WTC11 (cell line): ENCODE measurements around the gene FHIT. TPM values are rescaled to one million over a fixed set of nuclear protein-coding genes. Genes with fewer than 3 reads are reported as not detected.

Source experiments
- ATAC-seq: fragments of 200-7000 bp; cut with Tn5 transposase; 2 replicates; pipeline ENCODE4 v1.10.0; 2021; ENCODE audit warnings: mild to moderate bottlenecking, moderate library complexity
- CTCF ChIA-PET: fragments of 300-600 bp; sonication (Branson Sonifier 250); formaldehyde crosslinking; loops from one replicate; lab custom pipeline; 2021; ENCODE audit warnings: antibody characterized with exemption; lab: Charles Lee
- POLR2A ChIA-PET: fragments of 350-600 bp; sonication (Branson Sonifier 250); formaldehyde crosslinking; loops from one replicate; lab custom pipeline; 2021; ENCODE audit warnings: antibody characterized with exemption; lab: Charles Lee
- DNase-seq: peaks from one replicate; pipeline ENCODE4 v3.0.0; 2021; ENCODE audit warnings: low spot score
- H3K27ac Mint-ChIP-seq: 2 replicates; pipeline ENCODE4 v1.8.0; 2021; ENCODE audit warnings: mixed read lengths
- H3K27me3 Mint-ChIP-seq: 2 replicates; pipeline ENCODE4 v1.8.0; 2021; ENCODE audit warnings: low read depth, mild to moderate bottlenecking, moderate library complexity, mixed read lengths
- H3K36me3 Mint-ChIP-seq: 2 replicates; pipeline ENCODE4 v1.8.0; 2021; ENCODE audit warnings: mixed read lengths
- H3K4me1 Mint-ChIP-seq: 2 replicates; pipeline ENCODE4 v1.8.0; 2022; ENCODE audit warnings: mixed read lengths
- H3K4me3 Mint-ChIP-seq: 2 replicates; pipeline ENCODE4 v1.8.0; 2021; ENCODE audit warnings: mild to moderate bottlenecking, moderate library complexity, mixed read lengths
- H3K9me3 Mint-ChIP-seq: 2 replicates; pipeline ENCODE4 v1.8.0; 2021; ENCODE audit warnings: mixed read lengths
- AFF4 ChIP-seq: sonication (generic); formaldehyde crosslinking; IDR thresholded peaks from 2 replicates; pipeline ENCODE4 v1.8.1; 2023; ENCODE audit warnings: mild to moderate bottlenecking, missing genetic modification reagents, borderline replicate concordance
- ATF1 ChIP-seq: sonication (generic); formaldehyde crosslinking; IDR thresholded peaks from 2 replicates; pipeline ENCODE4 v1.8.1; 2023; ENCODE audit warnings: mild to moderate bottlenecking, moderate library complexity, missing genetic modification reagents
- CREB1 ChIP-seq: sonication (generic); formaldehyde crosslinking; IDR thresholded peaks from 2 replicates; pipeline ENCODE4 v1.8.0; 2023; ENCODE audit warnings: mild to moderate bottlenecking, missing genetic modification reagents
- ERG ChIP-seq: fragments of 250-450 bp; sonication (Bioruptor Pico); IDR thresholded peaks from 2 replicates; pipeline ENCODE4 v1.8.0; 2021; ENCODE audit warnings: mild to moderate bottlenecking
- JAZF1 ChIP-seq: fragments of 250-450 bp; sonication (Bioruptor Pico); IDR thresholded peaks from 2 replicates; pipeline ENCODE4 v1.9.0; 2021; ENCODE audit warnings: moderate library complexity, mild to moderate bottlenecking, inconsistent platforms
- MXD4 ChIP-seq: fragments of 250-450 bp; sonication (Bioruptor Pico); IDR thresholded peaks from 2 replicates; pipeline ENCODE4 v1.8.0; 2021; ENCODE audit warnings: mild to moderate bottlenecking, moderate library complexity, borderline replicate concordance
- RORB ChIP-seq: fragments of 250-450 bp; sonication (Bioruptor Pico); IDR thresholded peaks from 2 replicates; pipeline ENCODE4 v1.9.0; 2021; ENCODE audit warnings: mild to moderate bottlenecking
- SMAD4 ChIP-seq: sonication (generic); formaldehyde crosslinking; IDR thresholded peaks from 2 replicates; pipeline ENCODE4 v1.8.0; 2022; ENCODE audit warnings: mild to moderate bottlenecking, missing genetic modification reagents
- SOX15 ChIP-seq: fragments of 250-450 bp; sonication (Bioruptor Pico); IDR thresholded peaks from 2 replicates; pipeline ENCODE4 v1.9.0; 2021; ENCODE audit warnings: mild to moderate bottlenecking
- SP1 ChIP-seq: sonication (generic); formaldehyde crosslinking; conservative IDR thresholded peaks from 2 replicates; pipeline ENCODE4 v1.8.1; 2022; ENCODE audit warnings: missing genetic modification reagents
- STAT6 ChIP-seq: sonication (generic); formaldehyde crosslinking; conservative IDR thresholded peaks from 2 replicates; pipeline ENCODE4 v1.8.1; 2023; ENCODE audit warnings: mild to moderate bottlenecking, low read depth, missing genetic modification reagents, moderate library complexity
- TEAD1 ChIP-seq: sonication (generic); formaldehyde crosslinking; IDR thresholded peaks from 2 replicates; pipeline ENCODE4 v1.8.0; 2022; ENCODE audit warnings: mild to moderate bottlenecking, missing genetic modification reagents
- USF2 ChIP-seq: sonication (generic); formaldehyde crosslinking; IDR thresholded peaks from 2 replicates; pipeline ENCODE4 v1.8.1; 2023; ENCODE audit warnings: mild to moderate bottlenecking, missing genetic modification reagents, moderate library complexity
- ZNF121 ChIP-seq: sonication (generic); formaldehyde crosslinking; IDR thresholded peaks from 2 replicates; pipeline ENCODE4 v1.8.0; 2023; ENCODE audit warnings: missing genetic modification reagents
- ZNF219 ChIP-seq: sonication (generic); formaldehyde crosslinking; IDR thresholded peaks from 2 replicates; pipeline ENCODE4 v1.8.0; 2023; ENCODE audit warnings: missing genetic modification reagents, mild to moderate bottlenecking, borderline replicate concordance
- ZNF281 ChIP-seq: sonication (generic); formaldehyde crosslinking; IDR thresholded peaks from 2 replicates; pipeline ENCODE4 v1.8.0; 2023; ENCODE audit warnings: mild to moderate bottlenecking, missing genetic modification reagents
- ZNF425 ChIP-seq: fragments of 250-450 bp; sonication (Bioruptor Pico); conservative IDR thresholded peaks from 2 replicates; pipeline ENCODE4 v1.9.0; 2021; ENCODE audit warnings: mild to moderate bottlenecking
- total RNA-seq: library from RNA; stranded (reverse); gene quantifications from 3 replicates; pipeline ENCODE4 v1.2.3, GENCODE V29; 2021

Gene FHIT
- total RNA-seq, 1 experiment from 2014 or later: 2.6 TPM

GRCh38 chr3:60424942-60425341, 826.3 kb downstream of the FHIT start:
- Mint-ChIP-seq H3K4me1 (peaks cover 22% of the 10 kb centered on the region), H3K36me3 (no peaks in the 10 kb centered on the region), H3K27me3 (no peaks in the 10 kb centered on the region), H3K27ac (no peak overlapping the region), H3K9me3 (no peaks in the 10 kb centered on the region)
- ChIA-PET POLR2A (no interaction called here), CTCF (no interaction called here)
- TF ChIP-seq ATF1 (CRISPR knock-in tag): no peak
- TF ChIP-seq MXD4: no peak
- TF ChIP-seq, all 79 proteins: peak for 0
- no peak overlapping the region for H3K4me3 Mint-ChIP-seq
- peak; percentile 82 for ATAC-seq
- DNase-seq: no peak

- Mint-ChIP-seq H3K4me3 (no peak overlapping the region), H3K9me3 (no peaks in the 10 kb centered on the region), H3K36me3 (no peaks in the 10 kb centered on the region), H3K4me1 (peaks cover 24% of the 10 kb centered on the region), H3K27ac (no peak overlapping the region), H3K27me3 (no peaks in the 10 kb centered on the region)
- TF ChIP-seq ZNF281 (CRISPR knock-in tag) (no peak), STAT6 (CRISPR knock-in tag) (no peak), SMAD4 (no peak), CREB1 (CRISPR knock-in tag) (no peak), TEAD1 (CRISPR knock-in tag) (no peak), SP1 (CRISPR knock-in tag) (no peak), JAZF1 (CRISPR knock-in tag) (no peak), ZNF121 (CRISPR knock-in tag) (no peak), USF2 (no peak), ATF1 (CRISPR knock-in tag) (no peak), ZNF425 (CRISPR knock-in tag) (no peak)
- DNase-seq (no peak), ATAC-seq (no peak)
- ChIA-PET CTCF (interaction anchor here (0.8 kb wide), 1 partner anchor 319 kb away, joined by 3 read pairs; no protein-coding TSS in a partner anchor), POLR2A (no interaction called here)
These were observed 827.2 kb downstream of the FHIT start for GRCh38 chr3:60424034-60424433.

GRCh38 chr3:60423556-60423955, 827.7 kb downstream of the FHIT start:
- DNase-seq (no peak), ATAC-seq (no peak)
- ChIA-PET CTCF (interaction anchor here (0.8 kb wide), 1 partner anchor 319 kb away, joined by 3 read pairs; no protein-coding TSS in a partner anchor), POLR2A (no interaction called here)
- Mint-ChIP-seq H3K36me3 (no peaks in the 10 kb centered on the region), H3K27ac (no peak overlapping the region), H3K27me3 (no peaks in the 10 kb centered on the region), H3K9me3 (no peaks in the 10 kb centered on the region), H3K4me1 (peaks cover 26% of the 10 kb centered on the region), H3K4me3 (no peak overlapping the region)
- TF ChIP-seq ERG (no peak), SOX15 (CRISPR knock-in tag) (no peak), AFF4 (CRISPR knock-in tag) (no peak), JAZF1 (CRISPR knock-in tag) (no peak), ZNF219 (CRISPR knock-in tag) (no peak), RORB (CRISPR knock-in tag) (no peak)
